ENCODE data around the gene OSBP.
A peak's percentile ranks its signal among the peaks of the same experiment; 100 is the strongest.

The OSBP gene

DNA sequence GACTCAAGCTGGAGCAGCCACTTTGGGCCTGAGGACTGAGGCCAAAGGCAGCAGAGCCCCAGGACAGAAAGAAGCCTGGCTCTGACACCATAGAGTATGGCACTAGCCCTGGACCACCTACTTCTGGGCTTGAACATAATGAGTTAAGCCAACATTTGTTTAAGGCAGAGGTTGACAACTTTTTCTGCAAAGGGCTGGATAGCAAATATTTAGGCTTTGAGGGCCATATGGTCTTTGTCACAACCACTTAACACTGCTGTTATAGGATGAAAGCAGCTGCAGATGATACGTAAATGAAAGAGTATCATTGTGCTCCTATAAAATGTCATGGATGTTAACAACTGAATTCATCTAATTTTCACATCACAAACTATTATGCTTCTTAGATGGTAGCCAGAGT lies 16.6 kb downstream of the OSBP start:
- DNase-seq (ENCODE audit: low read depth in 1 of 2, low spot score in 1 of 2), result no peak
- in situ Hi-C loops (cut with HindIII; ENCODE audit: low pct_unique_long_range_greater_than_20kb, low sequenced_read_pairs), result no loop called here
- TF ChIP-seq JUND (IDR thresholded peaks at IDR 0.05; ENCODE audit: low read depth), result no peak

DNA sequence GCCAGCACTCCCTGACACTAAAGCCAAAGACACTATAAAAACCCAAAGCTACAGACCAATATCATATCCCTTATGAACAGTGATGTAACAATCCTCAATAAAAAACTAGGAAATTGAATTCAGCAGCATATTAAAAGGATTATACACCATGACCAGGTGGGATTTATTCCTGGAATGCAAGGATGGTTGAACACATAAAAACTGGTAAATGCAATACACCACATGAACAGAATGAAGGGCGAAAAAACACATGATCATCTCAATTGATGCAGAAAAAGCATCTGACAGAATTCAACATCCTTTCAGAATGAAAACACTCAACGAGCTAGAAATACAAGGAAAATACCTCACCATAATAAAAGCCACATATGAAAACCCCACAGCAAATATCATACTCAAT lies 31.3 kb downstream of the OSBP start:
- in situ Hi-C loops (cut with HindIII; ENCODE audit: low pct_unique_long_range_greater_than_20kb, low sequenced_read_pairs), result no loop called here
- DNase-seq (ENCODE audit: low read depth in 1 of 2, low spot score in 1 of 2), result no peak
- no peak for TF ChIP-seq JUND (IDR thresholded peaks at IDR 0.05; ENCODE audit: low read depth)

DNA sequence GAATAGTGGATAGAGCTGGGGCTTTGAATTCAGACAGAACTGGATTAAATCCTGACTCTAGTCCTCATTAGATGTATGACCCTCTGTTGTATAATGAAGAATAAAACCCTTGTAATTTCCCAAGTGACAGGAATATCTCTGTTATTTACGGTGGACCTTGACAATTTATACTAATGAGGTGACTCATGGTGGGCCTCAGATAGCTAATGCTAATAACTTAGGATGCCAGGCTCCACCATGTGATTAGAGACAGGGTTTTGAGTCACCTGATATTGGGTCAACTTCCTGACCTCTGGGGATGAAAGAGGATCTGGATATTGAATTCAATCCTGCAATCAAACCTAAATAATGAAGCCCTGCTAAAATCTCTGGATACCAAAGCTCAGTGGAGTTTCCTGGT lies 33.6 kb downstream of the OSBP start:
- in situ Hi-C loops (cut with HindIII; ENCODE audit: low pct_unique_long_range_greater_than_20kb, low sequenced_read_pairs), result no loop called here
- TF ChIP-seq JUND (IDR thresholded peaks at IDR 0.05; ENCODE audit: low read depth), result no peak
- no peak for DNase-seq (ENCODE audit: low read depth in 1 of 2, low spot score in 1 of 2)

DNA sequence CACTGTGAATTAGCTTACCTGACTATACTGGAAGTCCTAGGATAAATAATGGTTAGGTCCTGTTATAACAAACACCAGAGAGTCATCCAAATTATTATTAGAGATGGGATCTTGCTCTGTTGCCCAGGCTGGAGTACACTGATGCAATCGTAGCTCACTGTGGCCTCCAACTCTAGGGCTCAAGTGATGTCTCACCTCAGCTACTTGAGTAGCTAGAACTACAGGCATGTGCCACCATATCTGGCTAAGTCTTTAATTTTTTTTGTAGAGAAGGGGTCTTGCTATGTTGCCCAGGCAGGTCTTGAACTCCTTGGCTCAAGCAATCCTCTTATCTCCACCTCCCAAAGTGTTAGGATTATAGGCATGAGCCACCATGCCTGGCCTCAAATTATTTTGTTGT lies 37.2 kb downstream of the OSBP start:
- in situ Hi-C loops (cut with HindIII; ENCODE audit: low pct_unique_long_range_greater_than_20kb, low sequenced_read_pairs), result no loop called here
- no peak for DNase-seq (ENCODE audit: low read depth in 1 of 2, low spot score in 1 of 2)
- TF ChIP-seq JUND (IDR thresholded peaks at IDR 0.05; ENCODE audit: low read depth), result no peak

DNA sequence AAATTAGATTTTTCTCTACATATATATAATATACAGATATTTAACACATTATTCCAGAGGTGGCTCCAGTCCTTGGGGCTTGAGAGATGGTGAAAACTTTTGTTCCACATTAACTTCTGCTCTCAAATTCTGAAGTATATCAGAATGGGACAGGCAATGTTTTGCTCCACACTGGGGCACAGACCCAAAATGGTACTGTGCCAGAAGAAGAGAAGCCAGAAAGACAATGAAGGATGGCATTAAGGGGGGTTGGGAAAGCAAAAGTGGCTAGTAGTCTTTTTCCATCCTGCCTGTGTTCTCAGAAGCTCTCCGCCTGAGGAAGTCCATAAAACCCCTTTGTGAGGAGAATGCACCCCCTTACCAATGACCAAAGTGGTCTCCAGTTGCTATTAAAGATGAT lies 40.1 kb downstream of the OSBP start:
- in situ Hi-C loops (cut with HindIII; ENCODE audit: low pct_unique_long_range_greater_than_20kb, low sequenced_read_pairs), result no loop called here
- DNase-seq (ENCODE audit: low read depth in 1 of 2, low spot score in 1 of 2), result no peak
- TF ChIP-seq JUND (IDR thresholded peaks at IDR 0.05; ENCODE audit: low read depth), result no peak

DNA sequence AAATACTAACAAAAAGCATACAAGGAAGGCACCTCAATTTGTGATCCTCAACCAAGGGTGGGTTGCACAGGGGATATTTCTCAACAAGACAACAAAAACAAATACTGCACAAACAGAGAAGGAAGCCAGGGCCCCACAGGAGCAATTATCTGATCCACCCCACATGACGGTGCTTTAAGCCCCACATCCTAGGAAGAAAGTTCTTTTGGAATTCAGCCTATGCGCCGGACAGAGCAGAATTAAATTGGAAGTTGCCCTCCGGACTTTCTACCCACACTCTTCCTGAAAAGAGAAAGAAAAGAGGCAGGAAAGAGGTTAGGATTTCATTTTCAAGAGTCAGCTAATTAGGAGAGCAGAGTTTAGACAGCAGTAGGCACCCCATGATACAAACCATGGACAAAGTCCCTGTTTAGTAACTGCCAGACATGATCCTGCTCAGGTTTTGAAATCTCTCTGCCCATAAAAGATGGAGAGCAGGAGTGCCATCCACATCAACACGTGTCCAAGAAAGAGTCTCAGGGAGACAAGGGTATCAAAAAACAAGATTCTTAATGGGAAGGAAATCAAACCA lies 40.6 kb downstream of the OSBP start:
- in situ Hi-C loops (cut with HindIII; ENCODE audit: low pct_unique_long_range_greater_than_20kb, low sequenced_read_pairs), result no loop called here
- TF ChIP-seq JUND (IDR thresholded peaks at IDR 0.05; ENCODE audit: low read depth), result no peak
- no peak for DNase-seq (ENCODE audit: low read depth in 1 of 2, low spot score in 1 of 2)

DNA sequence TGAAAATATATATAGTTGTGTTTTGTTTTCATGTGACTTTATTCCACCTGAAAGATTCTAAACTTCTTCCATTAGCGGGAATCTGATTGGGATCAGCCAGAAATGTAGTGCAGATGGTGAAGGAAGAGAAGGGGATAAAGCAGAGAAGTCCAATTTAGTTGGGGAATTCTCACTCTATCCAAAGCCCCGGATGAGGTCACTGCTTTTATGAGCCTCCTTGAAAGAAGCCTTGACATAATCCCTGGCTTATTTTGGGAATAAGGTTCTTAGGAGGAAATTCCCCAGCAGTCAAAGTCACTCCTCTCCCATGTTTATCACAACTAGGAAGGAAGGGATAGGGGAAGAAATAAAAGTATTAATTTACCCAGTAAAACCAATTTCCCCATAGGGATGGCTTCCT lies 41.1 kb downstream of the OSBP start:
- no peak for DNase-seq (ENCODE audit: low read depth in 1 of 2, low spot score in 1 of 2)
- in situ Hi-C loops (cut with HindIII; ENCODE audit: low pct_unique_long_range_greater_than_20kb, low sequenced_read_pairs), result no loop called here
- TF ChIP-seq JUND (IDR thresholded peaks at IDR 0.05; ENCODE audit: low read depth), result no peak

DNA sequence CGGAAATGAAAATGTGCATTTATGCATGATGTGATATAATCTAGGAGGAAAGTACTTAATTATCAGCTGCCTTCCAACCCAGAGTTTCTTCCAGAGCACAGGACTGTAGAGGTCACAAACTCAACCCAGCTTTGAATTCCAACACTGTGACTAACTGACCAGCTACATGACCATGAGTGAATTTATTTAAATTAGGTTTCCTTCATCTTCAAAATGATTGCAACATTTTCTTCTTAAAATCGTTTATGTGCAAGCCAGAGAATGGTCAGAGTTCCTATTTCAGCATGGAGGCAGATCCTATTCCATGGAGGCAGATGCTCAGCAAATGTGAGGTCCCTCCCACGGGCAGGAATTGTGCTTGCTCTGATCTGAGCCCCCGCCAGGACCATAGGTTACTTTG lies 42.4 kb downstream of the OSBP start:
- no peak for DNase-seq (ENCODE audit: low read depth in 1 of 2, low spot score in 1 of 2)
- TF ChIP-seq JUND (IDR thresholded peaks at IDR 0.05; ENCODE audit: low read depth), result no peak
- in situ Hi-C loops (cut with HindIII; ENCODE audit: low pct_unique_long_range_greater_than_20kb, low sequenced_read_pairs), result no loop called here

DNA sequence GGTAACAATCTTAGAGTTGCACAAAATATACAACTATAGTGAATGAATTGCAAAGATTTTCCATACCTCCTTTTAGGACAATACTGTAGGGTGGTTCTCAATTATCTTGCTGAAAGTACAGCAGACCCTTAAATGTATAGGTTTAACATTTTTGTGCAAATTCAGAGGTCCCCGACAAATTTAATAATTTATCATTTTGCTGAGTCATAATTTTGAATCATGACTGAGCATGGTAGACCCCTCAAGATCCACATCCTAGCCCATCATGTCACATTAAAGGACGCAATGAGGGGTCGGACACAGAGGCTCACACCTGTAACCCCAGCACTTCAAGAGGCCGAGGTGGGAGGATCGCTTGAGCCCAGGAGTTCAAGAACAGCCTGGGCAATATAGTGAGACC lies 43.5 kb downstream of the OSBP start:
- DNase-seq (ENCODE audit: low read depth in 1 of 2, low spot score in 1 of 2), result no peak
- TF ChIP-seq JUND (IDR thresholded peaks at IDR 0.05; ENCODE audit: low read depth), result no peak
- in situ Hi-C loops (cut with HindIII; ENCODE audit: low pct_unique_long_range_greater_than_20kb, low sequenced_read_pairs), result no loop called here

DNA sequence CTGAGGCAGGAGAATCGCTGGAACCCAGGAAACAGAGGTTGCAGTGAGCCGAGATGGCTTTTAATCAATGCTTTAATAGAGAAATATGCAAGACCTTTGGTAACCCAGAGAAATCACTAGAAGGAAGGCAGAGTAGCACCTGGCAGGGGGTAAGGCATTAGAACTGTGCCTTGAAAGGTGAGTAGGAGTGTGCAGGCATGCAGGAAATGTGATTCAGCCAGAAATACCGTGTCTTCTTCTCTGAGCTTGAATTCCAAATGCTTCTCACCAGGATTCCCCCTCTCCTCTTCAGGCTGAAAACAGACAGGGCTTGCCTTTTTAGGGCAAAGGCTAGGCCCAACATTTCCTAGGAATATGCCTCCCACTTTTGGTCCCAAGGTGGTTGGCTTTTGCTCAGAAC lies 53.3 kb downstream of the OSBP start:
- no peak for DNase-seq (ENCODE audit: low read depth in 1 of 2, low spot score in 1 of 2)
- no peak for TF ChIP-seq JUND (IDR thresholded peaks at IDR 0.05; ENCODE audit: low read depth)
- in situ Hi-C loops (cut with HindIII; ENCODE audit: low pct_unique_long_range_greater_than_20kb, low sequenced_read_pairs), result no loop called here

DNA sequence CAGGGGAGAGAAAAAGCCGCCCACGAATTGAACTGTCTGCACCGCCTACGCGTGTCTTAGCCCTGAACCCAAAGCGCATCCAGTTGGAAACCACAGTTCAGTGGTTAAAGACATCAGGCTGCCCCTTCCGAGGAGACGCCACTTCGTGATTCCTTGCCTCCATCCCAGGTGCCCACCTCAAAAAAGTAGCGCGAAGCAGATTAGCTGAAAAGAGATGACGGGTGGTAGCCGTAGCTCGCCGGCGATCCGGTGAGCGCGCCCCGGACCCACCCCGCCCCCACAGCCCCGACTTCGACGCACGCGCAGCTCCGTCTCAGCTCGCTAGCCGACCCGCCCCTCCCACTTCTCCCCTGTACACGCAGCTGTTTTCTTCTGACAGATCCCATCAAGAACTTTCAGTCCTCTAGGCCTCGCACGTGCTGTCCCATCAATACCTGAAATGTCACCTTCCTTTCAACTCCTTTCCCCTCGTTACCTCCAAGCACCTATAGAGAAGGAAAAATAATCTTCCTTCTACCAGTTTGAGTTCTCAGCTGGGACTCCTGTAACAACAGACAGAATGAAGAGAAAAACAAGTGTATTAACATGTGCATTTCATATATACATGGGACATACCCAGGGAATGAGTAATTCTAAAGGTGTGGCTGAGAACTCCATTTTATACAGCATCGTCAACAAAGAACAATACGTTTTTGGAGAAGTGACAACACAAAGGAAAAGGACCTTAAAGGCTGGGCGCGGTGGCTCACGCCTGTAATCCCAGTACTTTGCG lies 54.7 kb downstream of the OSBP start:
- in situ Hi-C loops (cut with HindIII; ENCODE audit: low pct_unique_long_range_greater_than_20kb, low sequenced_read_pairs), result no loop called here
- no peak for TF ChIP-seq JUND (IDR thresholded peaks at IDR 0.05; ENCODE audit: low read depth)
- DNase-seq (ENCODE audit: low read depth in 1 of 2, low spot score in 1 of 2), result peak; percentile 84 to 89

DNA sequence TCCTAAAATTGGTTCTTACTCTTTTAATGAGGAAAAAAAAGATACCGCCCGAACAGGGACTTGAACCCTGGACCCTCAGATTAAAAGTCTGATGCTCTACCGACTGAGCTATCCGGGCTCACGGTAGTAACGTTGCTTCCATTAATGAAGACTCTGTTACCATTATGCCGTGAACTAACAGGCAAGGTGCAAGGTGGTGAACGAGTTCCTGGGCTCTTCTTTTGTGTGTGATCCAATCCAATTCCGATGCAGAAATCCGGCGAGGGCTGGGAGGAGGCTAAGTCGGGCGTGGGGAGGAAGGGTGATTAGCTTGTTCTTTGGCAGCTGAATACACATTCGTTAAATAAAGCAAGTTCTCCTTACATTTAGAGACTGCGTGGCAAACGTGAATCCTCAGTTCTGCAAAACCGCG lies 55.3 kb downstream of the OSBP start:
- in situ Hi-C loops (cut with HindIII; ENCODE audit: low pct_unique_long_range_greater_than_20kb, low sequenced_read_pairs), result no loop called here
- TF ChIP-seq JUND (IDR thresholded peaks at IDR 0.05; ENCODE audit: low read depth), result no peak

DNA sequence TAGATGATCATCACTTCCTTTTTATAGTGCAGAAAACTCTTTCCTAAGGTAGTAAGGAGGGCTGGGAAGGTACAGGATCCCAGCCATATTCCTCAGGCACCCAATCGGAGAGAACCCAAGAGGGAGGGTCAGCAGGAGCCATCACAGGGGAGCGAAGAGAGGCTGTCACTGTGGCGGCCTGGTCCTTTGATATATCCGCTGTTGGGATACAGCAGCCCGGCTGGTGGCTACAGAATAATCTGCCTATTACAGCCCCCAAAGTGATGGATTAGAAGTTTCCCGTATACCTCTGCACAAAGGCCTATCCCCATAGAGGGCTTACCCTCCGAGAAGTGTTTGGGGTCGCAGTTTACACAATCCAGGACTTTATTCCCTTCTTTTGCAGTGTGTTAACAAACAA lies 55.7 kb downstream of the OSBP start:
- TF ChIP-seq JUND (IDR thresholded peaks at IDR 0.05; ENCODE audit: low read depth), result no peak
- no peak for DNase-seq (ENCODE audit: low read depth in 1 of 2, low spot score in 1 of 2)
- in situ Hi-C loops (cut with HindIII; ENCODE audit: low pct_unique_long_range_greater_than_20kb, low sequenced_read_pairs), result no loop called here

More for the DNA sequence above, 55.3 kb downstream of the OSBP start:
- DNase-seq (ENCODE audit: low read depth in 1 of 2, low spot score in 1 of 2), result peak; percentile 38 to 86

DNA sequence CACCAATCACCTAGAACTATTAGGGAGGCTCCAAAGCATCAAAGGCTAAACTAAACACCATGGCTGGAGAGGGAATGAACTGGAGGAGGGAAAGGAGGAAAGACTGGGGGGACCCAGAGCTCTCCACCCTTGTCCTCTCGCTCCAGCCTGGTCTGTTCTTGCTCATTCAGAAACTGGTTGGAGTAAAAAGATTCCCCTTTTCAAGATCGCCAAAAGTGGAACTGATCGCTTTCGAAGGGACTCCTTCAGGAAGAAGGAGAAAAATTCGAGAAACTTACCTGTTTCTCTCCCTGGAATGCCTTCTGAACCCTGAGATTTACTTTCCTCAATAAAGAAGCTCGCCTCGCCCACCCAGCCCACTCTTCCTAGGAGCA lies 57.3 kb downstream of the OSBP start:
- DNase-seq (ENCODE audit: low read depth in 1 of 2, low spot score in 1 of 2), result no peak
- in situ Hi-C loops (cut with HindIII; ENCODE audit: low pct_unique_long_range_greater_than_20kb, low sequenced_read_pairs), result no loop called here
- no peak for TF ChIP-seq JUND (IDR thresholded peaks at IDR 0.05; ENCODE audit: low read depth)

Data from T47D (cell line).